CD4-positive, alpha-beta memory T cell (primary cell): ENCODE data around the gene PGS1. TPM values are rescaled to one million over a fixed set of nuclear protein-coding genes. Genes with fewer than 3 reads are reported as not detected.

Source experiments
- CTCF ChIA-PET: fragments of 350-600 bp; sonication (Branson Sonifier 250); formaldehyde crosslinking; loops from one replicate; lab custom pipeline; 2021; ENCODE audit warnings: inconsistent platforms; ENCODE audit not compliant: partially characterized antibody; lab: Charles Lee
- POLR2A ChIA-PET: fragments of 350-600 bp; sonication (Branson Sonifier 250); formaldehyde crosslinking; loops from one replicate; lab custom pipeline; 2021; ENCODE audit not compliant: partially characterized antibody; lab: Charles Lee
- DNase-seq, 5 donors: peaks; one replicate each; pipeline versions ENCODE4 v3.0.0 to v3.0.0-alpha.2; 2020 to 2022; ENCODE audit warnings: mixed read lengths in 1 of 5
- H3K27ac ChIP-seq: one replicate; pipeline ENCODE4 v1.7.0; 2013; ENCODE audit warnings: low read depth, low read length
- H3K27me3 ChIP-seq: 2 replicates; pipeline ENCODE4 v1.7.0; 2013; ENCODE audit warnings: mild to moderate bottlenecking, low read length, moderate library complexity; ENCODE audit not compliant: insufficient read depth
- H3K36me3 ChIP-seq: 2 replicates; pipeline ENCODE4 v1.7.0; 2013; ENCODE audit warnings: mild to moderate bottlenecking, low read length, moderate library complexity; ENCODE audit not compliant: insufficient read depth
- H3K4me1 ChIP-seq: 2 replicates; pipeline ENCODE4 v1.7.0; 2013; ENCODE audit warnings: mild to moderate bottlenecking, low read length, moderate library complexity; ENCODE audit not compliant: insufficient read depth
- H3K4me3 ChIP-seq, 2 donors: one replicate each; pipeline ENCODE4 v1.7.0; 2013; ENCODE audit warnings: low read length in 2 of 2, mild to moderate bottlenecking in 1 of 2
- H3K9me3 ChIP-seq, 2 donors: one replicate each; pipeline ENCODE4 v1.7.0; 2013; ENCODE audit warnings: low read length in 2 of 2, control low read depth in 1 of 2; ENCODE audit not compliant: control insufficient read depth in 1 of 2
- H3K27ac Mint-ChIP-seq, 7 donors: one replicate each; pipeline ENCODE4 v1.8.0; 2020 to 2021; ENCODE audit warnings: mixed read lengths in 7 of 7, mild to moderate bottlenecking in 6 of 7, inconsistent platforms in 3 of 7, moderate library complexity in 3 of 7
- H3K27me3 Mint-ChIP-seq, 2 donors: one replicate each; pipeline ENCODE4 v1.8.0; 2020 to 2021; ENCODE audit warnings: mixed read lengths in 2 of 2
- H3K36me3 Mint-ChIP-seq, 2 donors: one replicate each; pipeline ENCODE4 v1.8.0; 2020 to 2021; ENCODE audit warnings: mixed read lengths in 2 of 2, inconsistent platforms in 1 of 2, mild to moderate bottlenecking in 1 of 2
- H3K4me1 Mint-ChIP-seq, 4 donors: one replicate each; pipeline ENCODE4 v1.8.0; 2020 to 2021; ENCODE audit warnings: mixed read lengths in 4 of 4, mild to moderate bottlenecking in 1 of 4
- H3K4me3 Mint-ChIP-seq, 8 donors: one replicate each; pipeline ENCODE4 v1.8.0; 2020 to 2021; ENCODE audit warnings: mixed read lengths in 8 of 8, mild to moderate bottlenecking in 7 of 8, moderate library complexity in 6 of 8, inconsistent platforms in 3 of 8
- H3K9me3 Mint-ChIP-seq, 8 donors: one replicate each; pipeline ENCODE4 v1.8.0; 2020 to 2021; ENCODE audit warnings: mixed read lengths in 8 of 8, mild to moderate bottlenecking in 5 of 8, inconsistent platforms in 3 of 8, moderate library complexity in 1 of 8
- intact Hi-C: fragments of 100-400 bp; cut with micrococcal nuclease; formaldehyde crosslinking; loops from one replicate; pipeline ENCODE4 v1.15.1; 2023
- polyA plus RNA-seq, 2 donors: library from polyadenylated mRNA; unstranded; fragments of 300-500 nt; fragmentation: Illumina TruSeq; gene quantifications; one replicate each; pipeline ENCODE4 v1.2.3, GENCODE V29; 2021
- total RNA-seq, 2 experiments: library from RNA; stranded (reverse); gene quantifications; one replicate each; pipeline ENCODE4 v1.2.3, GENCODE V29; 2021

PGS1 gene
- total and polyA plus RNA-seq, 4 experiments from 2014 or later = 33.9 to 84.8 (median 60.5) TPM

DNA sequence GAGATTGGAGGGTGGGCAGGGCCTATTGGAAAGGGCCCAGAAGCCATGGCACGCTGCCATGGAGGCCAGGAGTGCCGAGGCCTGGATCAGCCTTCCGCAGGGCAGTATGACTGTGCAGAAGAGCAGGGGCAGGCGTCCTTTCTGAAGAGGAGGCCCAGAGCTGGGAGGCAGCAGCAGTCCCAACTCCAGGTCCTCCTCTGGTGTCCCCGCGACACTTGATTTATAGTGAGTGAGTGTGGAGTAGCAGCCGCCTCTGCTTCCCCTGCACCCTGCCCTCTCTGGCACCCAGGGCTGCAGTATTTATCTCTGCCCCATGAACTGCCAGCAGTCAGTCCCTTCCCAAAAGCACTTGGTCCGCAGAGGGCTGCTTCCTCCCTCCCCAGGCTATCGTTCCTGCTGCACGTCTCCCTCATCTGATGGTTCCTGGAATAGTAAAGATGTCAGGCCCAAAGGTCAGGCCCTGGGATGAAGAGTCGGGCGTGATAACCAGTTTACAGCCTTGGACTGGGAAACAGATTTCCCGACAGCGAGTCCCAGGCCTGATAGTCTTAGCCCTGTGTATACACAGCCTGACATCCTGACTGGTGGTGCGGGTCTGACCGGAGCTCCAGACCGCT lies 32.9 kb downstream of the PGS1 start:
- CTCF ChIA-PET = interaction anchor here (0.7 to 1.4 kb wide), 8 partner anchors 9 to 617 kb away, joined by 3 to 8 read pairs (median 4); no protein-coding TSS in a partner anchor
- peaks cover 38 to 83% (median 75%) of the 10 kb centered on the region in 4 donors for H3K4me1 Mint-ChIP-seq
- intact Hi-C loops = no loop called here
- DNase-seq = no peak
- H3K36me3 ChIP-seq = peaks cover 9% of the 10 kb centered on the region
- H3K27ac ChIP-seq = no peak overlapping the region
- H3K4me3 ChIP-seq = no peak overlapping the region
- H3K27ac Mint-ChIP-seq = peak overlapping the region in 4 of 7 donors; percentile 30 to 95 (median 67)
- POLR2A ChIA-PET = interaction anchor here (1.1 kb wide), 1 partner anchor 19 kb away, joined by 3 read pairs; no protein-coding TSS in a partner anchor
- H3K4me3 Mint-ChIP-seq = peak overlapping the region in 1 of 8 donors; percentile 22
- peaks cover 75% of the 10 kb centered on the region for H3K4me1 ChIP-seq
- H3K27me3 Mint-ChIP-seq = no peaks in the 10 kb centered on the region
- H3K9me3 ChIP-seq = no peaks in the 10 kb centered on the region
- H3K9me3 Mint-ChIP-seq = peaks cover 0 to 2% (median 0%) of the 10 kb centered on the region in 8 donors
- no peaks in the 10 kb centered on the region for H3K27me3 ChIP-seq
- peaks cover 0 to 30% of the 10 kb centered on the region in 2 donors for H3K36me3 Mint-ChIP-seq

DNA sequence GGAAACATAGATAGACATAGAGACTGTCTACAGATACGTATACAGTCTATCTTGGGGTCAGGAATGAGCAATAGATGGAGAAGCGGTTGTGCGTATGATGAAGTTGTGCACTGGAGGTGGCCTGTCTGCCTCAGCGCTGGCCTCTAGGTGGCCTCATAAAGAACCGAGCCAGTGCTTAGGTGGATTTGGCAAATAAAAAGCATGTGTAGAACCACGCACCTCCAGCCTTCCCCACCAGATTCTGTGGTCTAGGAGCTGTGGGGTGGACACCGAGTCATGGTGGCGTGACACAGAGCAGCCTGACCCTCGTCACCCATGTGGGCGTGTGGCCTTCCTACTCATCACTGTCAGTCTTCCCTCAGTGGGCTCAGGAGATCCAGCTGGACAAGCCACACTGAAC lies 34.0 kb downstream of the PGS1 start:
- Mint-ChIP-seq H3K27ac (peak overlapping the region; percentile 90 to 96 (median 95)), H3K36me3 (peaks cover 7 to 33% of the 10 kb centered on the region in 2 donors), H3K27me3 (no peaks in the 10 kb centered on the region), H3K4me1 (peaks cover 41 to 92% (median 73%) of the 10 kb centered on the region in 4 donors), H3K9me3 (peaks cover 0 to 2% (median 0%) of the 10 kb centered on the region in 8 donors), H3K4me3 (peak overlapping the region in 5 of 8 donors; percentile 3 to 88 (median 54))
- H3K4me3 ChIP-seq = no peak overlapping the region
- H3K36me3 ChIP-seq = peaks cover 14% of the 10 kb centered on the region
- no peaks in the 10 kb centered on the region for H3K9me3 ChIP-seq
- ChIA-PET POLR2A (interaction anchor here (1.1 kb wide), 1 partner anchor 20 kb away, joined by 3 read pairs; no protein-coding TSS in a partner anchor), CTCF (interaction anchor here (0.5 to 1.4 kb wide), 8 partner anchors 10 to 618 kb away, joined by 3 to 7 read pairs (median 3); no protein-coding TSS in a partner anchor)
- no peak overlapping the region for H3K27ac ChIP-seq
- H3K27me3 ChIP-seq = no peaks in the 10 kb centered on the region
- H3K4me1 ChIP-seq = peaks cover 79% of the 10 kb centered on the region
- intact Hi-C loops = no loop called here
- peak in 4 of 5 donors; percentile 15 to 59 (median 34) for DNase-seq

GRCh38 chr17:78414178-78415162 lies 36.0 kb downstream of the PGS1 start:
- intact Hi-C loops = no loop called here
- Histone ChIP-seq H3K4me1 (peaks cover 63% of the 10 kb centered on the region), H3K27me3 (no peaks in the 10 kb centered on the region), H3K9me3 (no peaks in the 10 kb centered on the region), H3K27ac (peak overlapping the region; percentile 57), H3K4me3 (peak overlapping the region in 1 of 2 donors; percentile 26), H3K36me3 (peaks cover 16% of the 10 kb centered on the region)
- POLR2A ChIA-PET = interaction anchor here (0.6 to 1.4 kb wide), 4 partner anchors 32 to 152 kb away, joined by 3 to 8 read pairs (median 4); partner anchors contain the start of gene PGS1
- Mint-ChIP-seq H3K27ac (peak overlapping the region; percentile 91 to 96 (median 95)), H3K36me3 (peaks cover 7 to 25% of the 10 kb centered on the region in 2 donors), H3K4me1 (peaks cover 36 to 79% (median 56%) of the 10 kb centered on the region in 4 donors), H3K9me3 (peaks cover 0 to 2% (median 0%) of the 10 kb centered on the region in 8 donors), H3K4me3 (peak overlapping the region; percentile 54 to 88 (median 77)), H3K27me3 (no peaks in the 10 kb centered on the region)
- CTCF ChIA-PET = interaction anchor here (0.5 to 1.3 kb wide), 5 partner anchors 8 to 1584 kb away, joined by 3 read pairs; no protein-coding TSS in a partner anchor
- peak; percentile 45 to 82 (median 56) for DNase-seq

DNA sequence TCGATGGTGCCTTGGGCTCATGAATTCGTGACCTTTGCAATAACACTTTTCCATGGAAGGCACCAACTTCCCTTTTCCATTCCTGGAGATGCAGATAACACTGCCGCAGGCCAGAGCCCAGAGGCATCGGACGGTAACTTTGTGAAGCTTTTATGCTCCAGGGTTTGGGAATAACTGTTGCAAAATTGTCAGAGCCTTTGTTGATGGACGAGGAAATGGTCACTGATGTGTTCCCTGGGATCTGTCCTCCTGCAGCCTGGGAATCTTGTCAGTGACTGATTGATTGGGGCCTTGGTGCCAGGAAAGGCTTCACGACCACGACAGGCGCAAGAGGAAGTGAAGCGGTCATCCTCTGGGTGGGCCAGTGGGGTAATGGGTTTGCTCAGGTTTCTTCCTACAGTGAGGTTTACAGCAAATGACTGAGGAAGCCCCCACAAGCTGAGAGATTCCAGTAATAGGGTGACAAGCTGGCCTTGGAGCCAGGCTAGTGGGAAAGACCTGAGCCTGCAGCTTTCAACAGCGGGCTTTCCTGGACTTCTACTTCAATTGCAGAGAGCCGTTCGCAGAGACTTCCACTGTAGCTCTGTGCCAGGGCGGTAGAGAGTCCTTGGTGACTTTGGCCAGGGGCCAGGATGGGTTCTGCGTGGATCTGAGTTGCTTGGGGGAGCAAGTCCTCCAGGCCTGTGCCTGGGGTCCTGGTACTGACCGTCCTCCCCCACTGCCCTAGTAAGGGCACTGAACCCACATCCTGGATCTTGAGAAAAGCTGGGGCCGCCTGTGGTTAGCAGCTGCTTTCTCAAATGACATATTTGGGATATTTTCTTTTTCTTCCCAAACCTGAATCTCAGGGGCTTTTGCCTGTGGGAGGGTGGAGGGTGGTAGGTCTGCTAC lies 37.6 kb downstream of the PGS1 start:
- Histone ChIP-seq H3K4me3 (no peak overlapping the region), H3K4me1 (peaks cover 61% of the 10 kb centered on the region), H3K36me3 (peaks cover 27% of the 10 kb centered on the region), H3K27me3 (no peaks in the 10 kb centered on the region), H3K27ac (peak overlapping the region; percentile 57), H3K9me3 (no peaks in the 10 kb centered on the region)
- Mint-ChIP-seq H3K4me3 (peak overlapping the region in 5 of 8 donors; percentile 20 to 54 (median 38)), H3K36me3 (peaks cover 16 to 34% of the 10 kb centered on the region in 2 donors), H3K9me3 (peaks cover 0 to 2% (median 0%) of the 10 kb centered on the region in 8 donors), H3K27ac (peak overlapping the region in 6 of 7 donors; percentile 25 to 95 (median 69)), H3K4me1 (peaks cover 37 to 70% (median 55%) of the 10 kb centered on the region in 4 donors), H3K27me3 (no peaks in the 10 kb centered on the region)
- ChIA-PET POLR2A (interaction anchor here (1.1 to 1.4 kb wide), 4 partner anchors 16 to 102 kb away, joined by 3 read pairs; no protein-coding TSS in a partner anchor), CTCF (interaction anchor here (0.8 to 7.2 kb wide), 6 partner anchors 15 to 281 kb away, joined by 3 to 75 read pairs (median 3); no protein-coding TSS in a partner anchor)
- intact Hi-C loops = no loop called here
- no peak for DNase-seq

GRCh38 chr17:78416791-78417530 lies 38.5 kb downstream of the PGS1 start:
- no peak for DNase-seq
- Mint-ChIP-seq H3K27ac (peak overlapping the region in 6 of 7 donors; percentile 59 to 95 (median 72)), H3K4me3 (peak overlapping the region in 6 of 8 donors; percentile 11 to 59 (median 38)), H3K36me3 (peaks cover 19 to 40% of the 10 kb centered on the region in 2 donors), H3K9me3 (peaks cover 0 to 2% (median 0%) of the 10 kb centered on the region in 8 donors), H3K27me3 (no peaks in the 10 kb centered on the region), H3K4me1 (peaks cover 37 to 65% (median 55%) of the 10 kb centered on the region in 4 donors)
- H3K27ac ChIP-seq = no peak overlapping the region
- H3K36me3 ChIP-seq = peaks cover 34% of the 10 kb centered on the region
- H3K27me3 ChIP-seq = no peaks in the 10 kb centered on the region
- ChIA-PET CTCF (interaction anchor here (0.8 to 7.2 kb wide), 8 partner anchors 14 to 282 kb away, joined by 3 to 75 read pairs (median 3); no protein-coding TSS in a partner anchor), POLR2A (interaction anchor here (0.7 to 1.4 kb wide), 5 partner anchors 15 to 166 kb away, joined by 3 to 4 read pairs (median 3); no protein-coding TSS in a partner anchor)
- no peaks in the 10 kb centered on the region for H3K9me3 ChIP-seq
- peaks cover 57% of the 10 kb centered on the region for H3K4me1 ChIP-seq
- intact Hi-C loops = no loop called here
- H3K4me3 ChIP-seq = no peak overlapping the region
